IMR-90 (cell line): ENCODE data around the gene ZNF616.

Experiments
- MAFK ChIP-seq: IDR thresholded peaks from 2 replicates; pipeline ENCODE4 v1.6.1; 2012; ENCODE audit warnings: low read depth, low read length, improper control_type of control experiment
- MAZ ChIP-seq: IDR thresholded peaks from 2 replicates; pipeline ENCODE4 v1.6.1; 2012; ENCODE audit warnings: low read depth, mild to moderate bottlenecking, low read length, improper control_type of control experiment, moderate library complexity, borderline replicate concordance
- MXI1 ChIP-seq: IDR thresholded peaks from 2 replicates; pipeline ENCODE4 v1.6.1; 2012; ENCODE audit warnings: low read depth, mild to moderate bottlenecking, low read length, moderate library complexity, borderline replicate concordance
- POLR2A ChIP-seq: IDR thresholded peaks from 2 replicates; pipeline ENCODE4 v1.6.1; 2012; ENCODE audit warnings: mild to moderate bottlenecking, low read depth, low read length
- RFX5 ChIP-seq: IDR thresholded peaks from 2 replicates; pipeline ENCODE4 v1.8.0; 2012; ENCODE audit warnings: low read depth, mild to moderate bottlenecking, low read length, moderate library complexity
- TF ChIP-seq, protein P1 (sequence below): conservative IDR thresholded peaks from 2 replicates; pipeline ENCODE4 v1.5.1; 2012; ENCODE audit warnings: mild to moderate bottlenecking, low read depth, low read length, improper control_type of control experiment

DNA sequence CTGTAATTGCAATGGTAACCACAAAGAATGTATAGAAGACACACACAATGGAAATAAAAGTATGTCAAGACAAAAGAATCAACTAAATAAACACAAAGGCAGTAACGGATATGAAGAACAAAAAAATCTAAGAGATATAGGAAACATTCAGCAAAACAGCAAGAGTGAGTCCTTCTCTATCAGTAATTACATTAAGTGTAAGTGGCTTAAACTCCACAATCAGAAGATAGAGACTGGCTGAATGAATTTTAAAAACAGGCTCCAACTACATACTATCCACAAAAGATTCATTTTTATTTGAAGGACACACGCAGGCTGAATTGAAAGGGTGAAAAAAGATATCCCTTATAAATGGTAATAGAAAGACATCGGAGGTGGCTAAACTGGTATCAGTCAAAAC, 19.5 kb downstream of the ZNF616 start:
- TF ChIP-seq, protein P1, sequence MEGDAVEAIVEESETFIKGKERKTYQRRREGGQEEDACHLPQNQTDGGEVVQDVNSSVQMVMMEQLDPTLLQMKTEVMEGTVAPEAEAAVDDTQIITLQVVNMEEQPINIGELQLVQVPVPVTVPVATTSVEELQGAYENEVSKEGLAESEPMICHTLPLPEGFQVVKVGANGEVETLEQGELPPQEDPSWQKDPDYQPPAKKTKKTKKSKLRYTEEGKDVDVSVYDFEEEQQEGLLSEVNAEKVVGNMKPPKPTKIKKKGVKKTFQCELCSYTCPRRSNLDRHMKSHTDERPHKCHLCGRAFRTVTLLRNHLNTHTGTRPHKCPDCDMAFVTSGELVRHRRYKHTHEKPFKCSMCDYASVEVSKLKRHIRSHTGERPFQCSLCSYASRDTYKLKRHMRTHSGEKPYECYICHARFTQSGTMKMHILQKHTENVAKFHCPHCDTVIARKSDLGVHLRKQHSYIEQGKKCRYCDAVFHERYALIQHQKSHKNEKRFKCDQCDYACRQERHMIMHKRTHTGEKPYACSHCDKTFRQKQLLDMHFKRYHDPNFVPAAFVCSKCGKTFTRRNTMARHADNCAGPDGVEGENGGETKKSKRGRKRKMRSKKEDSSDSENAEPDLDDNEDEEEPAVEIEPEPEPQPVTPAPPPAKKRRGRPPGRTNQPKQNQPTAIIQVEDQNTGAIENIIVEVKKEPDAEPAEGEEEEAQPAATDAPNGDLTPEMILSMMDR, result no peak
- TF ChIP-seq MAFK (no peak), POLR2A (no peak), RFX5 (no peak), MAZ (no peak), MXI1 (no peak)
